CD1c-positive myeloid dendritic cell (primary cell): ENCODE data around the gene HLCS.
"Not testable (repeated sequence)": the region's sequence is repeated elsewhere in the genome, so short reads cannot be mapped to it uniquely, and the experiment has no call there.

Source experiments
- DNase-seq: peaks from one replicate; pipeline ENCODE4 v3.0.0-alpha.2; 2016; ENCODE audit errors: extremely low spot score

HLCS gene

GRCh38 chr21:36955783-36956182 lies 10.7 kb downstream of the HLCS start:
- no peak for DNase-seq

- DNase-seq = not testable (repeated sequence)
Observed at GRCh38 chr21:36952331-36952730, 14.1 kb downstream of the HLCS start.

GRCh38 chr21:36949171-36950141 lies 17.0 kb downstream of the HLCS start:
- no peak for DNase-seq

- DNase-seq = no peak
Observed at GRCh38 chr21:36948686-36949085, 17.8 kb downstream of the HLCS start.

DNA sequence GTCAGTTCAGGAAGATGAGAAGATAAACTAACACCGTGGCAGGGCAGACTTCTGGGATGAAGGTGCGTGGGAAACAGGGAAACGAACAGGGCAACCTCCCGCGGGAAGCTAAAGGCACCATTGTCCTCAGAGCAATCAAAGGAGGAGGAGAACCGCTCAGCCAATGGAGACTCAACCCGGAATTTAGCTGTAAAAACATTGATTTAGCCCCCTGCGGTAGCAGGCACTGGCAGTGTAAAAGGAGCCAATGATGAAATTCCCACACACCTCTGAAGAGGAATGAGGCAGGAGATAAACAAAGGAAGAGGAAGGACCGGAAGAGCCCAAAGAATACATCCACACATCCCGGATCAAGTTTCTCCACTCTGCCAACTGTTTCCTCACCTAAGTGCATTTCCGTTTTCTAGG lies 19.5 kb downstream of the HLCS start:
- no peak for DNase-seq

DNA sequence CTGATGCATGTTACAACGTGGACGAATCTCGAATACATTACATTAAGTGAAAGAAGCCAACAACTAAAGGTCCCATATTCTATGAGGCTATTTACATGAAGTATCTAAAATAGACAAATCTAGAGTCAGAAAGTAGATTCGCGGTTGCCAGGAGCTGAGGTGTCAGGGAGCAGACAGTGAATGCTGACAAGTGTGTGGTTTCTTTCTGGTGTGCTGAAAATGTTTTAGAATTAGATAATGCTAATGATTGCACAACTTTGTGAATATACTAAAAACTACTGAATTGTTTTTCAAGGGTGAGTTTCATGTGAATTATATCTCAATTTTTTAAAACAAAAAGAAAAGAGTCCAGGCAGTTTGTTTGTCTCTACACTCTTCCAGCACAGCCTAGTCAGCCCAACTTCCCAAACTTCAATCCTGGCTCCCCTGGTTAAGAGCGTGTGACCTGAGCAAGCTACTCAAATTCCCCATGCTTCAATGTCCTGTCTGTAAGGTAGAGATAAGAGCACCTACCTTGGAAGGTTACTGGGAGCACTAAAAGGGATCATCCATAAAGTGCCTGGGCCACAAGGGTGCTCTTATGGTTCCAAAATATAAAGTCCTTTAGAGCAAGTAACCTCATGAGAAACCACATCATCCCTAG lies 20.9 kb downstream of the HLCS start:
- no peak for DNase-seq

DNA sequence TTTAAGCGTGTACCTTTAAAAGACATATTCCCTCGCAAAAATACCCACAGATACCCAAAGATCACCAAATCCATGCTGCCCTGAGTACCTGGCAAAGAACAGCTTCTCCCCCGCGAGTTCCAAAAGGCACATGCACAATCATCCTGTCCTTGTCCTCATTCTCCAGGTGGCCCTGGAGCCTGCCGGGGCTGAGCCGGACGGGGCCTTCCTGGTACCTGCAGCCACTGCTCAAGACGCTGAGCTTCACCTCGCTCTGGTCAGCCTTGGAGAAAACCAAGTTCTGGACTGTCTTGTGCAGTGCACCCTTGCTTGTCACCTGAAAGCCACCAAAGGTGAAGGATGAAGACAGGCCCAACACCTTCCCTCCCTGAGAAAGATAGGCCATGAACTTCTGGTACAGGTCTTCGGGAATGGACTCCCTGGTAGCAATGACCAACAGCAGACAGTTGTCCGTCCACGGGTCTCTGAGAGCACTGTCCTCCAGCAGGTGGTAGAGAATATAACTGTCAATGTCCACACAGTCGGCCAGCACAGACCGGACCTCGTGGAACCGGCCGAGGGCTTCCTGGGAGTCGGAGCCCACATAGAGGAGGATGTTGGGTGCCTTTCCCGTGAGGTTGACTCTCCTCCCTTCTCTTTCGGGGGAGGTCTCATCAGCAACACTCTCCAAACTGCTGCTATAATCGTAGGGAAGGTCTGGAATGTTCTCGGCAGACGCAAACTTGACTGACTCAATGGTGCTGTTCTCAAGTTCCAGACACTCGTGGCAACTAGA lies 29.9 kb downstream of the HLCS start:
- DNase-seq = no peak

GRCh38 chr21:36934864-36935420 lies 31.5 kb downstream of the HLCS start:
- no peak for DNase-seq

DNA sequence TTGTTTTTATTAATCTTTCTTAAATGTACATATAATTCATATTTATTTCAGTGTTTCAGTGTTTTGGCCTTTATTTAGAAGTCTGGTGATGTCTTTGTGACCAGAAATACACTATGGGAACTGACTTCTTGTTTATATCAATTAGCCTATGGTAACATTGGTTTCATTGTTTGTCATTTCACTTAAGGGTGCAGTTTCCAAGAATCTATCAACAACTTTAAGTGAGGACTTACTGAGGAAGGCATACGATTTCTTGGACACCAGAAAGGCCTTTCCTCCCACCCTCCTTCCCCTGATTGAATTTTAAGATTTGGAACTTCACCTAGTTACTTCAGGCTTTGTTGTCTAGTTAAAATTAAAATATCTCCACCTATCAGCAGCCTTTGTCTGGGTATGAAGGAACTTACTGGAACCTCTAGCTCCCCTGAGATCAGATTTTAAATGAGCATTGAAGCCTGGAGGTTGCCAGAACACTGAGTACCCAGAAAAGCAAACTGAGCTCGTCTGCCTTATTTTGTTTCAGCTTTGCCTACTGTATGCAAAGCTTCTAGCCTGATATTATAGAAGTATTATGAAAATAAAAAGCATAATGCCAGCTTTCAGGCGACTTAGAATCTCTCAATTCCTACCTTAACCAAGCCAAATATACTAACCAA lies 34.2 kb downstream of the HLCS start:
- no peak for DNase-seq

GRCh38 chr21:36929622-36930021 lies 36.8 kb downstream of the HLCS start:
- no peak for DNase-seq

DNA sequence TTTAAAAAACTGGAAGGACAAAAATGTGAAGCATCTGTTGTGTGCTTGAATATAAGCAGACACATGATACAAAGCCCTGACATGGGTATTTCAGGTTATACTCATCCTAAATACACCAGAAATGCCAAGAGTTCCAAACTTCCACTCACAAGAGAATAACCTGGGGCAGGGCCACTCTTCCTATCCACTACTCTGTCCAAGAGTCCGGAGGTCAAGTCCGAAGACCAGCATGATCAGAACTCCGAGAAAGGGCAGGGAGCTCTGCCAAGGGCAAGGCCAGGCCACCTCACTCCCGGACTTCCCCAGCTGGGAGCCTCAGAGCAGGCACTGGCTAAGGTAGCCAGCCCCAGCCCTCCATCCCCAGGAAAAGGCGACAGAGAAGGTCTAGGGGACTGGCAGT lies 37.5 kb downstream of the HLCS start:
- DNase-seq = no peak

GRCh38 chr21:36927719-36928117 lies 38.8 kb downstream of the HLCS start:
- DNase-seq = peak; percentile 67

DNA sequence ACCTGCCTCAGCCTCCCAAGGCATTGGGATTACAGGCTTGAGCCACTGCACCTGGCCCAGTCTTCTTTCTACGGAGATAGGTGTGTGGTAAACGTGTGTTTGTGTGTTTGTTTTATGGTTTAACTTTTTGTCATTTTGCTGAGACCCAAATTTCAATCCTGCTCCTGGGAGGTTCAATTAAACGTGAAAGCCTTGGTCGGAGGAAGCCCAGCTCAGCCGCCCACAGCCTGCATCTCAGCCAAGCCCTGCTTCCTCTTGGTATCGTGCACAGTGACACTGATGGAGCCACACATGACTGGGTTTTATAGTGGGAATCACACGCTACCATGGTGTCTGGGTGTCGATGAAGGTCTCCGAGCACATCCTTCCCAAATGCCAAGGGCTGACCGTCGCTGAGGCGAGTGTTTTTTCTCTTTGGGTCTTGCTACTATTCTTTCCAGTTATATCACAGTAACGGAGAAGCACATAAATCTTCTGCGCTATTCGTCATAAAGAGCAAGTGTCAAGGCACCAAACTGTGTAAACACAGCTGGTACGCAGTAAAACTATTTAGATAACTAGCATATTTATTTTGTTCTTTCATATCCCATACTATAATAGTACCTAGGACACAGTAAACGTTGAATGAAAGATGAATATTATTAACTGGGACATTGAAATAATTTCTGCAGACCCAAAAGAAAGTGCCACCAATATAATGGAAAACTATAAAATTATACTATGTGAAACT lies 39.3 kb downstream of the HLCS start:
- no peak for DNase-seq

DNA sequence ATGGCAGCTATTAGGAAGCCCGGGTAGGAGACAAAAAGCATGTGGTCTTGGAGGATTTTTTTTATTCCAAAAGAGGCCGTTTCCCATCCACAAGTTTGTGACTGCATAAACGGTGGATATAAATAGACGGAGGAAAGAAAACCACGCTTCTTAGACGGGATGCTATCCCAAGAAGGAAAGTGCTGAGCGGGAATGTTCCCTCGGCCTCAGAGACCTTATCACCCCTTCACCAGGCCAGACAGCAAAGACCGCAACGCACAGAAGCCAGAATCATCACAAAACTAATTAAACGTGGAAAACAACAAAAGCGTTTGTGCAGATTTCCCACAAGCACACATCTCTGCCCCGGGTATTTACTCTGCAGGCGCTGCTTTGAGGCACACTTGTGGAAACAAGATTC lies 43.2 kb downstream of the HLCS start:
- DNase-seq = no peak

GRCh38 chr21:36922861-36923260 lies 43.6 kb downstream of the HLCS start:
- DNase-seq = no peak

GRCh38 chr21:36918291-36918690 lies 48.2 kb downstream of the HLCS start:
- DNase-seq = no peak

DNA sequence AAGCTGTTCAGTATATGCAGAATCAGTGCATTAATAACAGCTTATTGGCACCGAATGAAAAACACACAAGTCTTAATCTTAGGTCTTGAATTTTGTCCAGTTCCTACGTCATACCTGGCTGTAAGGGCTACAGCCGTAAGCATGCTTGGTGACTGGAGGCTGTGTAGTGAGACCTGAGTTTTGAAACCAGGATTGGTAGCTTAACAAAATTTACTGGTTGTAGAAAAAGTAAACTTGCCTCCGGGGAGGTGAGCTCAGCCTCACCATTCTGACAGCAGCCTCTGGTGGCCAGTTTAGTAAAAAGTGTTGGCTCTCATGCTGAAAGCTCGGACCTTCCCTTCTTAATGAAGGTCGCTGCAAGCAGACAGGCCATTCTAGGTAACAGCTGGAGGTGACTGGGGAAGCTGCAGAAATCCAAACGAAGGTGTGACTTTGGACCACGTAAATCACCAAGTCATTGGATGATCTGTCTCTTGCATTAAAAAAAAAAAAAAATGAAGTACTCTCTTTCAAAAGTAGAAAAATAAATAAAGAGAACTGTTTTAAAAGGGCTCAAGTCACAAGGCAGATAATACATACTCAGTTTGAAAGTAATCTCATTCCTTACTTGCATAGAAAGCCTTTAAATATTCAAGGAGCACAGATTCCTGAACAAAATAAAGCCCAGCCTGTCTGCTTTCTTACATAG lies 48.9 kb downstream of the HLCS start:
- DNase-seq = no peak

- no peak for DNase-seq
Observed at GRCh38 chr21:36916718-36917117, 49.8 kb downstream of the HLCS start.

DNA sequence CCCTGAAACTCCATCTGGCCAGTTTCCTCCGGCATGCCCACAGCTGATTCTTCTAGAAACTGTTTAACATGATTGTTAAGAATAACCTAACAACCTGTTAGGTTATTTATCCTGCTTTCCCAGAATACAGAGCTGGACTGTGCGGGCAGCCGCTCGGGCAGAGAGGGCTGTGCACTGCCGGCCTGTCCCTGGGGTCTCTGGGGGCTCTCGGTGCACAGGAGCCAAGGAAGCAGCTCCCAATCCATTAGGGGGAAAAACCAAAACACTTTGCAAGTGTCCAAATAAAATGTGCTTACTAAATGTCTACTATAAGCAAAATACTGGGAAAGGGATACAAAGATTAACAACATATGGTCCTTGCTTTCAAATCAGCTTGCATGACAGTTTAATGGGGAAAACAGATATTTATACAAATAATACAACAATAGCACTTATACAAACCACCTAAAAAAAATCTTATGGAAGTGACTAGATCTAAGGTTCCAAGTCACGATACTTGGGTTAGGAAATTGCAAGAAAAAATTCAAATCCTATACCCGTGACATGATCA lies 50.7 kb downstream of the HLCS start:
- DNase-seq = no peak
